ENCODE data around the gene NACC2.

The NACC2 gene

GRCh38 chr9:136020206-136020605, 74.9 kb downstream of the NACC2 start:
- DNase-seq = no peak

- no peak for DNase-seq
These were observed 75.4 kb downstream of the NACC2 start for GRCh38 chr9:136019681-136020060.

- DNase-seq = no peak
These were observed 75.9 kb downstream of the NACC2 start for GRCh38 chr9:136019041-136019680.

- DNase-seq = no peak
These were observed 76.6 kb downstream of the NACC2 start for GRCh38 chr9:136018257-136019031.

GRCh38 chr9:136017289-136018190, 77.5 kb downstream of the NACC2 start:
- no peak for DNase-seq

- no peak for DNase-seq
These were observed 78.4 kb downstream of the NACC2 start for GRCh38 chr9:136016572-136017288.

- no peak for DNase-seq
These were observed 79.2 kb downstream of the NACC2 start for GRCh38 chr9:136015656-136016571.

- DNase-seq = no peak
These were observed 80.0 kb downstream of the NACC2 start for GRCh38 chr9:136014924-136015633.

- DNase-seq = no peak
These were observed 80.8 kb downstream of the NACC2 start for GRCh38 chr9:136014147-136014923.

GRCh38 chr9:136013524-136014034, 81.5 kb downstream of the NACC2 start:
- no peak for DNase-seq

GRCh38 chr9:136013116-136013515, 82.0 kb downstream of the NACC2 start:
- no peak for DNase-seq

- DNase-seq = no peak
These were observed 82.4 kb downstream of the NACC2 start for GRCh38 chr9:136012651-136013050.

- DNase-seq = no peak
These were observed 83.2 kb downstream of the NACC2 start for GRCh38 chr9:136011703-136012496.

- no peak for DNase-seq
These were observed 83.8 kb downstream of the NACC2 start for GRCh38 chr9:136011376-136011702.

- DNase-seq = no peak
These were observed 84.3 kb downstream of the NACC2 start for GRCh38 chr9:136010615-136011361.

- DNase-seq = no peak
These were observed 84.9 kb downstream of the NACC2 start for GRCh38 chr9:136010176-136010575.

GRCh38 chr9:136009516-136009915, 85.6 kb downstream of the NACC2 start:
- no peak for DNase-seq

- DNase-seq = no peak
These were observed 86.4 kb downstream of the NACC2 start for GRCh38 chr9:136008693-136008997.

Data from stimulated activated naive CD4-positive, alpha-beta T cell treated with Interleukin-2 at 50 U/mL for 16 hours (primary cell).